GM23338 (cell line): ENCODE measurements around the gene MARCHF3.

Source experiments
- CREB1 ChIP-seq: fragments of 250-450 bp; sonication (Bioruptor Pico); IDR thresholded peaks from 2 replicates; pipeline ENCODE4 v1.5.0; 2020; ENCODE audit warnings: low read depth, mild to moderate bottlenecking, moderate library complexity
- EZH2 ChIP-seq: fragments of 200-600 bp; sonication (generic); IDR thresholded peaks from one replicate; pipeline ENCODE4 v1.8.0; 2017; ENCODE audit warnings: antibody characterized with exemption, mild to moderate bottlenecking, low read depth; ENCODE audit not compliant: unreplicated experiment
- JUNB ChIP-seq: IDR thresholded peaks from one replicate; pipeline ENCODE4 v1.6.1; 2016; ENCODE audit warnings: antibody characterized with exemption; ENCODE audit not compliant: unreplicated experiment
- POLR2AphosphoS5 ChIP-seq: IDR thresholded peaks from 2 replicates; pipeline ENCODE4 v1.6.1; 2016; ENCODE audit warnings: antibody characterized with exemption, low read depth
- REST ChIP-seq: IDR thresholded peaks from one replicate; pipeline ENCODE4 v1.6.1; 2018; ENCODE audit warnings: antibody characterized with exemption; ENCODE audit not compliant: unreplicated experiment
- ZNF114 ChIP-seq: fragments of 250-450 bp; sonication (Bioruptor Pico); IDR thresholded peaks from 2 replicates; pipeline ENCODE4 v1.5.0; 2020; ENCODE audit warnings: mild to moderate bottlenecking, moderate library complexity
- ZNF331 ChIP-seq: fragments of 250-450 bp; sonication (Bioruptor Pico); IDR thresholded peaks from 2 replicates; pipeline ENCODE4 v1.5.0; 2020; ENCODE audit warnings: low read depth, mild to moderate bottlenecking, moderate library complexity
- TF ChIP-seq, protein P1 (sequence below), 2 experiments: fragments of 200-600 bp in 1 of 2; sonication (generic) in 1 of 2; conservative IDR thresholded peaks; 2 replicates each; pipeline versions ENCODE4 v1.5.1 to v1.6.1; 2016 to 2017; ENCODE audit warnings: antibody characterized with exemption in 2 of 2, low read depth in 2 of 2, mild to moderate bottlenecking in 2 of 2, moderate library complexity in 1 of 2

DNA sequence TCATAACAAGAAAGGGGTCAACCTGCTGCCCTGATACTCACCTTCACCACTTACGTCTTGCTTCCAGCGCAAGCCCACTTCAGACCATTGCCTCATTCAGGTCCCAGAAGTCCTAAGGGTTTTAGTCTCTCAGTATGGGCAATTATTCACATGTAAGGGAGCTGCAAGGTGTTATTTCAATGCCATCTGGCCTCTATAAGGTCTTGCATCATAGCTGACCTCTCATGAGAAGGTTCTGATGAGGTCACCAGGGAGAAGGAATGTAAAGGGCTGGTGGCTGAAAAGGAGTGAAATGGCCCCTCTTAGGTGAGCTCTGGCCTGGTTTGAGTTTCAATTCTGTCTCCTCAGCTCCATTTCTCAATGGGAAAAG lies 1.5 kb upstream of the MARCHF3 start:
- TF ChIP-seq, protein P1, sequence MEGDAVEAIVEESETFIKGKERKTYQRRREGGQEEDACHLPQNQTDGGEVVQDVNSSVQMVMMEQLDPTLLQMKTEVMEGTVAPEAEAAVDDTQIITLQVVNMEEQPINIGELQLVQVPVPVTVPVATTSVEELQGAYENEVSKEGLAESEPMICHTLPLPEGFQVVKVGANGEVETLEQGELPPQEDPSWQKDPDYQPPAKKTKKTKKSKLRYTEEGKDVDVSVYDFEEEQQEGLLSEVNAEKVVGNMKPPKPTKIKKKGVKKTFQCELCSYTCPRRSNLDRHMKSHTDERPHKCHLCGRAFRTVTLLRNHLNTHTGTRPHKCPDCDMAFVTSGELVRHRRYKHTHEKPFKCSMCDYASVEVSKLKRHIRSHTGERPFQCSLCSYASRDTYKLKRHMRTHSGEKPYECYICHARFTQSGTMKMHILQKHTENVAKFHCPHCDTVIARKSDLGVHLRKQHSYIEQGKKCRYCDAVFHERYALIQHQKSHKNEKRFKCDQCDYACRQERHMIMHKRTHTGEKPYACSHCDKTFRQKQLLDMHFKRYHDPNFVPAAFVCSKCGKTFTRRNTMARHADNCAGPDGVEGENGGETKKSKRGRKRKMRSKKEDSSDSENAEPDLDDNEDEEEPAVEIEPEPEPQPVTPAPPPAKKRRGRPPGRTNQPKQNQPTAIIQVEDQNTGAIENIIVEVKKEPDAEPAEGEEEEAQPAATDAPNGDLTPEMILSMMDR (conservative IDR thresholded peaks at IDR 0.05; ENCODE audit: low read depth in 2 of 2), result no peak
- TF ChIP-seq ZNF114 (CRISPR knock-in tag), result no peak
- TF ChIP-seq EZH2, result no peak
- TF ChIP-seq ZNF331 (CRISPR knock-in tag), result no peak
- no peak for TF ChIP-seq JUNB
- no peak for TF ChIP-seq POLR2AphosphoS5
- no peak for TF ChIP-seq CREB1 (CRISPR knock-in tag)
- TF ChIP-seq REST, result no peak
